ENCODE measurements around the gene NCOA4.

GRCh38 chr10:46017733-46018132, 12.7 kb downstream of the NCOA4 start:
- TF ChIP-seq SP1 (IDR thresholded peaks at IDR 0.05; ENCODE audit: low read depth) (no peak), POLR2A (IDR thresholded peaks at IDR 0.05; ENCODE audit: borderline replicate concordance, extremely low read depth, insufficient read depth, insufficient read length) (no peak), CTCF (IDR thresholded peaks at IDR 0.05 in 2 of 3, conservative IDR thresholded peaks at IDR 0.05 in 1 of 3; ENCODE audit: borderline replicate concordance in 1 of 3, insufficient read depth in 1 of 3, low read depth in 2 of 3, low read length in 2 of 3) (no peak), EGR1 (IDR thresholded peaks at IDR 0.05; ENCODE audit: low read depth) (no peak), POLR2AphosphoS5 (IDR thresholded peaks at IDR 0.05; ENCODE audit: low read depth, low read length) (no peak), REST (IDR thresholded peaks at IDR 0.05; ENCODE audit: low read depth) (no peak), EZH2 (IDR thresholded peaks at IDR 0.05) (no peak), ZNF274 (IDR thresholded peaks at IDR 0.05; ENCODE audit: low read depth, low read length) (no peak), YY1 (IDR thresholded peaks at IDR 0.05; ENCODE audit: extremely low read depth, insufficient replicate concordance, low read depth, low read length) (no peak)

Data from HCT116 (cell line).